ENCODE measurements around the gene YY1.
"Not testable (repeated sequence)": the region's sequence is repeated elsewhere in the genome, so short reads cannot be mapped to it uniquely, and the experiment has no call there.

YY1 gene

GRCh38 chr14:100295376-100296105 is 56.6 kb downstream of the YY1 start:
- no peak for DNase-seq (ENCODE audit: low read depth, low spot score)

GRCh38 chr14:100296106-100296651 is 57.2 kb downstream of the YY1 start:
- no peak for DNase-seq (ENCODE audit: low read depth, low spot score)

- not testable (repeated sequence) for DNase-seq (ENCODE audit: low read depth, low spot score)
Measured at GRCh38 chr14:100296729-100297128, 57.8 kb downstream of the YY1 start.

- peak; percentile 86 for DNase-seq (ENCODE audit: low read depth, low spot score)
Measured at GRCh38 chr14:100297320-100298300, 58.7 kb downstream of the YY1 start.

GRCh38 chr14:100298551-100299237 is 59.8 kb downstream of the YY1 start:
- no peak for DNase-seq (ENCODE audit: low read depth, low spot score)

GRCh38 chr14:100299238-100299560 is 60.3 kb downstream of the YY1 start:
- DNase-seq (ENCODE audit: low read depth, low spot score) = no peak

GRCh38 chr14:100302616-100303015 is 63.7 kb downstream of the YY1 start:
- DNase-seq (ENCODE audit: low read depth, low spot score) = no peak

GRCh38 chr14:100303179-100303578 is 64.2 kb downstream of the YY1 start:
- DNase-seq (ENCODE audit: low read depth, low spot score) = peak; percentile 37

- no peak for DNase-seq (ENCODE audit: low read depth, low spot score)
Measured at GRCh38 chr14:100303925-100304324, 65.0 kb downstream of the YY1 start.

GRCh38 chr14:100304825-100305323 is 65.9 kb downstream of the YY1 start:
- DNase-seq (ENCODE audit: low read depth, low spot score) = peak; percentile 80

GRCh38 chr14:100305324-100306100 is 66.6 kb downstream of the YY1 start:
- DNase-seq (ENCODE audit: low read depth, low spot score) = peak; percentile 58

GRCh38 chr14:100306101-100306997 is 67.4 kb downstream of the YY1 start, which contains the start of gene SLC25A29:
TSS of gene SLC25A29 (minus strand) at chr14:100306444. CDS start at chr14:100306232, 212 bp downstream.
- peak; percentile 97 for DNase-seq (ENCODE audit: low read depth, low spot score)

- peak; percentile 61 for DNase-seq (ENCODE audit: low read depth, low spot score)
Measured at GRCh38 chr14:100306998-100307765, 68.2 kb downstream of the YY1 start.

- DNase-seq (ENCODE audit: low read depth, low spot score) = no peak
Measured at GRCh38 chr14:100307766-100308426, 69.0 kb downstream of the YY1 start.

GRCh38 chr14:100308427-100308792 is 69.5 kb downstream of the YY1 start:
- not testable (repeated sequence) for DNase-seq (ENCODE audit: low read depth, low spot score)

- no peak for DNase-seq (ENCODE audit: low read depth, low spot score)
Measured at GRCh38 chr14:100309028-100309737, 70.2 kb downstream of the YY1 start.

GRCh38 chr14:100312110-100312876 is 73.3 kb downstream of the YY1 start:
- not testable (repeated sequence) for DNase-seq (ENCODE audit: low read depth, low spot score)

All from astrocyte of the hippocampus (primary cell).